Erythroblast (primary cell): ENCODE measurements around the gene PRKACG.

Experiments used
- DNase-seq, 2 experiments: peaks; one replicate each; lab custom pipeline; 2025; lab: John Stamatoyannopoulos, UW
- GATA1 ChIP-seq: IDR thresholded peaks from 2 replicates; pipeline ENCODE4 v1.6.1; 2011; ENCODE audit warnings: low read depth, mild to moderate bottlenecking, control low read depth, low read length, moderate library complexity
- POLR2A ChIP-seq: IDR thresholded peaks from 2 replicates; pipeline ENCODE4 v1.6.1; 2011; ENCODE audit warnings: mild to moderate bottlenecking, low read length

The PRKACG gene

DNA sequence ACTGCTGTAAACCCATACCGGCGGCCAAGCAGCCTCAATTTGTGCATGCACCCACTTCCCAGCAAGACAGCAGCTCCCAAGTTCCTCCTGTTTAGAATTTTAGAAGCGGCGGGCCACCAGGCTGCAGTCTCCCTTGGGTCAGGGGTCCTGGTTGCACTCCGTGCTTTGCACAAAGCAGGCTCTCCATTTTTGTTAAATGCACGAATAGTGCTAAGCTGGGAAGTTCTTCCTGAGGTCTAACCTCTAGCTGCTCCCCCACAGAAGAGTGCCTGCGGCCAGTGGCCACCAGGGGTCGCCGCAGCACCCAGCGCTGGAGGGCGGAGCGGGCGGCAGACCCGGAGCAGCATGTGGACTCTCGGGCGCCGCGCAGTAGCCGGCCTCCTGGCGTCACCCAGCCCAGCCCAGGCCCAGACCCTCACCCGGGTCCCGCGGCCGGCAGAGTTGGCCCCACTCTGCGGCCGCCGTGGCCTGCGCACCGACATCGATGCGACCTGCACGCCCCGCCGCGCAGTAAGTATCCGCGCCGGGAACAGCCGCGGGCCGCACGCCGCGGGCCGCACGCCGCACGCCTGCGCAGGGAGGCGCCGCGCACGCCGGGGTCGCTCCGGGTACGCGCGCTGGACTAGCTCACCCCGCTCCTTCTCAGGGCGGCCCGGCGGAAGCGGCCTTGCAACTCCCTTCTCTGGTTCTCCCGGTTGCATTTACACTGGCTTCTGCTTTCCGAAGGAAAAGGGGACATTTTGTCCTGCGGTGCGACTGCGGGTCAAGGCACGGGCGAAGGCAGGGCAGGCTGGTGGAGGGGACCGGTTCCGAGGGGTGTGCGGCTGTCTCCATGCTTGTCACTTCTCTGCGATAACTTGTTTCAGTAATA lies 21.8 kb upstream of the PRKACG start, which contains the start of gene FXN:
Gene FXN (plus strand): TSS at position 315 of the 871 bp plus-strand sequence. CDS start 31 bp downstream, at position 346.
- TF ChIP-seq GATA1 (no peak), POLR2A (peak; percentile 73)

DNA sequence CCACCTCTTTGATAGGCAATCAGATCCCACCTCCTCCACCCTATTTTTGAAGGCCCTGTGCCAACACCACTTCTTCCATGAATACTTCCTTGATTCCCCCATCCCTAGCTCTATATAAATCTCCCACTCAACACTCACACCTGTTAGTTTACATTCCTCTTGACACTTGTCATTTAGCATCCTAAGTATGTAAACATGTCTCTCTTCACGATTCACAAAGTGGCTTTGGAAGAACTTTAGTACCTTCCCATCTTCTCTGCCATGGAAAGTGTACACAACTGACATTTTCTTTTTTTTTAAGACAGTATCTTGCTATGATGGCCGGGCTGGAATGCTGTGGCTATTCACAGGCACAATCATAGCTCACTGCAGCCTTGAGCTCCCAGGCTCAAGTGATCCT lies 20.2 kb upstream of the PRKACG start:
- no peak for DNase-seq
- TF ChIP-seq GATA1, result no peak
- no peak for TF ChIP-seq POLR2A

More for the DNA sequence above, 21.8 kb upstream of the PRKACG start, which contains the start of gene FXN:
- peak; percentile 89 to 93 for DNase-seq

DNA sequence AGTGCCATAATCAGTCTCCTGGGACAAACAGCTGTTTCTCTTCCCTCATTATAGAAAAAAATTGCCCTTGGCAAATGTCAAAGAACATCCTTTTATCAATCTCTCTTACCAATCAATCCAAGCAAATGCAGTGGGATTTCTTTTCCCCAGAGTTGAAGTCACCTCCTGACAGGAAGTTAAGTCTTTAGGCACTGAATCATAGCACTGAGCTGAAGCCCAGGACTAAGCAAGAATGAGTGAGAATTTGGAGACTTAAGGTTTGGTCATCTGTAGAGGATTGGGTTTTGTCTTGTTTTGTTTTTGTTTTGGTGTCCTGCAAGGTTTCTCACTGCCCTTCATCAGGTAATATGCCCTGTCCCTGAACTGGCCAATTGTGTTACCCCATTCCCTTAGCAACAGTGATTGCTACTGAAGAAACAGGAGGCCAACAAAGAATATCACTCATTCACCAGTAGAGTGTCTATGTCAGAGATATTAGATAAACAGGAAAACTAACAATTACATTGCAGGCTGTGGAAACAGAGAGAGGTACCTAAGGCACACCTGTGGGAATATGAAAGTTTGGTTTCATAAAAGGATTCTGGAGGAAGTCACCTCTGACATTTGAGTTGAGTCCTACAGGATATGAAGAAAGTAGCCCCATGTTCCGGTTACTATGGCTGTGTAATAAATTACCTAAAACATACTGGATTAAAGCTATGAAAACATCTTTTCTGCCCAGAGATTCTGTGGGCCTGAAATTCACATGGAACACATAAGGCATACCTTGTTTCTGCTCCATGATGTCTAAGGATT lies 17.1 kb upstream of the PRKACG start:
- DNase-seq, result no peak
- TF ChIP-seq GATA1 (no peak), POLR2A (no peak)

DNA sequence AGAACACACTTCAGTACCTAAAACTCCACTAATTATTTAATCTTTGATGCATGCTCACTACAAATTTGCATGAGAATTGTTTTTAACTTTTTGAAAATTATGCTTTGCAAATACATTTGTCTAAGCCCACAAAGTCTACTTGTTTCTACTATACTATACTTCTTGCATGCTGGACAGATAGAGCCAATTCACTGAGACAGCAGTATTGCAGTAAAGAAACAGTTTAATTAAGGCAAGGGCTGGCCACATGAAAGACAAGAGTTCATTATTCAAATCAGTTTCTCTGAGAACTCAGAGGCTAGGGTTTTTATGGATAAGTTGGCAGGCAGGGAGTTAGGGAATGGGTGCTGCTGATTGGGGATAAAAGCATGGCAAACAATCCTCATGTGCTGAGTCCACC lies 15.6 kb upstream of the PRKACG start:
- DNase-seq, result no peak
- TF ChIP-seq GATA1 (no peak), POLR2A (no peak)

DNA sequence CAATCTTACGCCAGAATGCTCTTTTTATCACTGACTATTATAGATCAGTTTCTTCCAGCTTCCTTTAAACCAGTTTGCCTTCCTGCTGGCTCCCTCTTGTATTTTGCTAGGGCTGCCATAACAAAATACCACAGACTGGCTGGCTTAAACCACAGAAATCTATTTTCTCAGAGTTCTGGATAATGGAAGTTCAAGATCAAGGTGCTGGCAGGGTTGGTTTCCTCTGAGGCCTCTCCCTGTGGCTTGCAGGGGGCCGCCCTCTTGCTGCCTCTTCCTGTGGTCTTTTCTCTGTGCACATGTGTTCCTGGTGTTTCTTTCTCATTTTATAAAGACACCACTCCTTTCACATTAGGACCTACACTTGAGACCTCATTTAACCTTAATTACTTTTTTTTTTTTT lies 14.8 kb upstream of the PRKACG start:
- TF ChIP-seq POLR2A, result no peak
- TF ChIP-seq GATA1, result no peak
- no peak for DNase-seq

DNA sequence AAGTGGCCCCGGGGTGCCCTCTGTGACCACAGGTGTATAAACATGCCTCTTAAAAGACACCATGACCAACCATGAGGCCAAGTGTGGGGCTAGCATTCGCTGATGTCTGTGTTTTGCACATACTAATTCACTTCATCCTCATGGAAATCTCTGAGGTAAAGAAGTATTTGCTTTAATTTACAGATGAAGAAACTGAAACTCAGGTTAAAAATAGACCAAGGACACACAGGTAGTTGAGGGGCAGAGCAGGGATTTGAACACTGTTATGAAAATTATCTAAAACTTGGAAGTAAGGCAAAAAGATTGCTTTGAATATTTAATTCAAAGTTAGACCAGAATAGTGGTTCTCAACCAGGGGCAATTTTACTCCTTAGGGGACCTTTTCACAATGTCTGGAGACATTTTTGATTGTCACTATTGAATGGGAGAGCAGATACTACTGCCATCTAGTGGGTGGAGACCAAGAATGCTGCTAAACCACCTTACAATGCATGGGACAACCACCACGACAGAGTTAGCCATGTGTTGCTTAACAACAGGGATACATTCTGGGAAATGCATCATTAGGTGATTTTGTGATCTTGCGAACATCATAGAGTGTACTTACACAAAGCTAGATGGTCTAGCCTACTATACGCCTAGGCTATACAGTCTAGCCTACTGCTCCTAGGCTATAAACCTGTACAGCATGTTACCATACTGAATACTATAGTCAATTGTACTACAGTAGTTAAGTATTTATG lies 13.6 kb upstream of the PRKACG start:
- TF ChIP-seq GATA1, result no peak
- peak; percentile 25 for TF ChIP-seq POLR2A
- peak; percentile 84 to 88 for DNase-seq

DNA sequence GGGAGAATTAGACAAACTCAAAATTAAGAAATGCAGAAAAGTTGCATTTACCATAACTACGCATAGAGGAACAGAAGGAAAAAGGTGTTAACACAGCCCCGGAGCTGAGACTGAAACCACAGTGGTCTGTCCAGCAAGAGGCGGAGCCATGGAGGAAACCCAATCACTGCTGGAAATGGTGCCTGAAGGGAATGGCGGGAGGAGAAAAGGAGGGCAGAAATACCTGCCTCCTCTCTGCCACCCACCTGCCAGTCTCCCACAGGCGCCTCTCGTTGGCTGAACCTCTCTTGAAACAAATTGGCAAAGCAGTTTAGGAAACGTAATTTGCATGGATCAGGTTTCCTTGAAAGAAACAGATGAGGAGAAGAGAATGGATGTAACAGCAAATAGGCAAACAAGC lies 9.7 kb upstream of the PRKACG start:
- no peak for DNase-seq
- TF ChIP-seq POLR2A, result no peak
- TF ChIP-seq GATA1, result no peak

DNA sequence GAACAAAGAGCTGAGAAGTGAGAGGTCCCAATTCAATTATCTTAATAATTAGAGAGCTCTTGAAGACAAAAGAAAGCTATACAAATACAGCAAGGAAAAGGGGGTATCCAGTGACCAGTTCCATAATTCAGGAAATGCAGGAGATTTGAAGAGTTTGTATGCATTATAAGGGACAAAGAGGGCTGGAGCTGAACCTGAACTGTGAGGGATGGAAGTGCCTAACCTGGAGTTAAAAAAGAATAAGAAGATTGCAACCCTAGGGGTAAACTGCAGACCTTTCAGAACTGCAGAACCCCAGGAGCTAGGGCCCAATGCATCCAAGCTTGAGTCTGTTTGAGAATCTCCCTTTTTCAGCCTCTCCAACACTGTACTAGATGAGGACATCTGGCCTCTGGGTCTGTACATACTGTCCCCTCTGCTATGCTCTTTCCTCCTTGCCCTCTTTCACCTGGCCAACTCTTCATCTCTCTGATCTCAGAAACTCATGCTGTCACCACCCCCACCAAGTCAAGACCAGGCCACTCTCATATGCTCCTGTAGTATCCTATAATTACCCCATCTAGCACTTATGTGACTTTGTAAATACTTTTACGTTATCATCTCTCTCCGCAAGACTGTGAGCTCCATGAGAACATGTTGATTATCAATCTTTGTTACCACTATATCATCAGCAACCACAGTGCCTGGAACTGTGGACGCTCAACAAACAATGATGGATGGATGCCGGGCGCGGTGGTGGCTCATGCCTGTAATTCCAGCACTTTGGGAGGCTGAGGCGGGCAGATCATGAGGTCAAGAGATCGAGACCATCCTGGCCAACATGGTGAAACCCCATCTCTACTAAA lies 6.6 kb upstream of the PRKACG start:
- TF ChIP-seq POLR2A (no peak), GATA1 (no peak)
- peak; percentile 76 to 84 for DNase-seq

DNA sequence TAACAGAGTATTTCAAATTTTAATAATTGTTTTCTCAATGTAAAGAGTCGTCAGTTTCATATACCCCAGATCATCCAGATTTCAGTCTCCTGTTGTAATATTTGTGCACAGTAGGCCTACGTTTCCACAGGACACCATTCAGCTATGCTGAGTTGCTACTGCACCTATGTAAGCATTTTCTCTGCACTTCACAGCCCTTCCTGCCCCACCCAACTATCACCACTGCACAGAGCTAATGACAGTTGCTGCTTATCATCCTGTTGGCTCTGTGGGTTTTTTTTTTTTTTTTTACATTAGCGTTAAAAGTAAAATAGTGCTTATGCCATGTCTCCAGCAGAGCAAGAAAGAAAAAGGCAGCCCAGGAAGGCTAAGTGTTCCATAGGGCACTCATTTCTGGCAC lies 5.9 kb upstream of the PRKACG start:
- peak; percentile 94 to 98 for DNase-seq
- TF ChIP-seq POLR2A, result peak; percentile 60
- peak; percentile 23 for TF ChIP-seq GATA1

DNA sequence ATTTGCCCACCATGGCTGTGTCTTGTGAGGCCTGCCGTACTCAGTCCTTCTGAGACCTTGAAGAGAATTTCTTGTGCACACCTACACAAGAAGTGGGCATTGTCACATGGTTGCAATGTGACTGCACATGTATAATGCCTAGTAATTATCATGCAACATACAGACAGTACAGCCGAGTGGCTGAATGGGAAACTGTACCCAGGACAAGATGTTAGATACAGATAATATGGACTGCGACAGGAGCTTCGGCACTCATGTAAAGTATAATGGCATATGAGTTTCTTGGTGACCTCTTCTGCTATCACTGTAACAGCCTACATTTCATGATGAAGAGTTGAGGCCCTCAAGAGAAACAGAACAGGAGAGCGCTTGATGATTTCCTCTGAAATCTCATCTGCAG lies 4.8 kb upstream of the PRKACG start:
- TF ChIP-seq POLR2A (no peak), GATA1 (no peak)
- DNase-seq, result peak; percentile 85 to 94

DNA sequence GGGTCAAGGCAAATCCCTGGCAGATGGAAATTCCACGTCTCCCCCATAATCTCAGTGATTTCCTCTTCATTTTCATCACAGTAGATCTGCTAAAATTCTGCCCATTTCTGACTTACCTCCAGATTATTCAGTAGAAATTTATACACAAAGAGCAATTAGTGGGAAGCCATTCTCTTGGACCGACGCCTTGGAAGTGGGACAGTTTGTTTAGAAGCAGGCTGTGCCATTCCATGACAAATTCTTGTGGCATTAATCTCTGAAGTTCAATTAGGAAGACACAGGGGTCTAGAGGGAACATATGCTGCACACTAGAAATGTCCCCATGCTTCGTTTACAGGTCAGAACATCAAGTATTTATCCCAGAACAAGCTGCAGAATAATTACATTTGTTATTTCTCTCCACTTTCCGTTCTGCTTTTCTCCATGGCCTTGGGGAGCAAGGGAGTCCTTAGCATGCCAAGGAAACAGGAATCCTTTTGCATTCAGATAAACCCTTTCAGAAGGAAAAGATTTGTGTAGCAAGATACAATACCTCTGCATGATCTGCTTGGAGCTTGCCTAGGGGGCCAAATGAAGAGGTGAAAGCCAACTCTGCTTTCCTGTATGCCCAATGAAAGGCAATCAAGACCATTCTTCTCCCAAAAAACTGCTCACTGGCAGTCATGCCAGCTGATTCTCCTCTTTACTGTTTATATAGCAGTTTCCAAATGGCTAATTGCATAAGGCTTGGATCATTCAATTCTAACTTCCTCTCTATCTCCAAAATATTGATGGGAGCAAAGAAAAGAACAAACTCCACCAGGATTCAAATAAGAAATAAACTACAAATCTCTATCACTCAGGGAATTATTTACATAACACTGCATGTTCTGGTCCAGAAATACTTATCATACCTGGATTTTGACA lies 2.5 kb upstream of the PRKACG start:
- TF ChIP-seq GATA1, result no peak
- DNase-seq, result no peak

DNA sequence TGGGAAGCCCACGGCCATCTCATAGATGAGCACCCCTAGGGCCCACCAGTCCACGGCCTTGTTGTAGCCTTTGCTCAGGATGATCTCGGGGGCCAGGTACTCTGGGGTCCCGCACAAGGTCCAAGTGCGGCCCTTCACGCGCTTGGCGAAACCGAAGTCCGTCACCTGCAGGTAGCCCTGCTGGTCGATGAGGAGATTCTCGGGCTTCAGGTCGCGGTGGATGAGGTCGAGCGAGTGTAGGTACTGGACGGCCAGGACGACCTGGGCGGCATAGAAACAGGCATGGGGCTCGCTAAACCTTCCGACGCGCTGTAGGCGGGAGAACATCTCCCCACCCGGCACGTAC lies 558 bp downstream of the PRKACG start:
- no peak for DNase-seq

More for the DNA sequence above, 558 bp downstream of the PRKACG start:
- TF ChIP-seq POLR2A (no peak), GATA1 (no peak)
